HUES64 (cell line): ENCODE data around the gene PARD6A.

Source experiments
- H3K27ac ChIP-seq: 2 replicates; pipeline ENCODE4 v1.7.0; 2013; ENCODE audit warnings: low read depth, low read length, inconsistent platforms
- H3K27me3 ChIP-seq: 2 replicates; pipeline ENCODE4 v1.6.1; 2013; ENCODE audit warnings: mild to moderate bottlenecking, low read length; ENCODE audit not compliant: insufficient read depth
- H3K36me3 ChIP-seq: 2 replicates; pipeline ENCODE4 v1.6.1; 2013; ENCODE audit warnings: mild to moderate bottlenecking, low read length; ENCODE audit not compliant: insufficient read depth
- H3K4me1 ChIP-seq: 2 replicates; pipeline ENCODE4 v1.6.1; 2013; ENCODE audit warnings: mild to moderate bottlenecking, low read length, moderate library complexity; ENCODE audit not compliant: insufficient read depth
- H3K4me3 ChIP-seq: 2 replicates; pipeline ENCODE4 v1.5.1; 2013; ENCODE audit warnings: mild to moderate bottlenecking, low read length, moderate library complexity
- H3K9ac ChIP-seq: 2 replicates; pipeline ENCODE4 v1.6.1; 2013; ENCODE audit warnings: mild to moderate bottlenecking, low read depth, low read length
- H3K9me3 ChIP-seq: 2 replicates; pipeline ENCODE4 v1.6.1; 2013; ENCODE audit warnings: low read depth, low read length; ENCODE audit not compliant: insufficient read depth
- WGBS: fragments of 150-250, 120-280 bp; methylation state at CpG from one replicate; pipeline ENCODE4 v1.1.7; 2013; ENCODE audit warnings: missing lambda C conversion rate; 5-methylcytosine and 5-hydroxymethylcytosine counted together

The PARD6A gene

GRCh38 chr16:67669499-67670101 is 8.8 kb downstream of the PARD6A start:
- H3K4me3 ChIP-seq, result no peak overlapping the region
- WGBS, result 88% methylated on average over 10 of the region's 10 CpGs
- no peaks in the 10 kb centered on the region for H3K9me3 ChIP-seq
- no peaks in the 10 kb centered on the region for H3K36me3 ChIP-seq
- peaks cover 4% of the 10 kb centered on the region; the same call in 1 of the 2 replicates for H3K4me1 ChIP-seq
- H3K27me3 ChIP-seq, result peaks cover 6% of the 10 kb centered on the region; the same call in 1 of the 2 replicates
- H3K9ac ChIP-seq, result no peak overlapping the region
- H3K27ac ChIP-seq, result no peak overlapping the region

DNA sequence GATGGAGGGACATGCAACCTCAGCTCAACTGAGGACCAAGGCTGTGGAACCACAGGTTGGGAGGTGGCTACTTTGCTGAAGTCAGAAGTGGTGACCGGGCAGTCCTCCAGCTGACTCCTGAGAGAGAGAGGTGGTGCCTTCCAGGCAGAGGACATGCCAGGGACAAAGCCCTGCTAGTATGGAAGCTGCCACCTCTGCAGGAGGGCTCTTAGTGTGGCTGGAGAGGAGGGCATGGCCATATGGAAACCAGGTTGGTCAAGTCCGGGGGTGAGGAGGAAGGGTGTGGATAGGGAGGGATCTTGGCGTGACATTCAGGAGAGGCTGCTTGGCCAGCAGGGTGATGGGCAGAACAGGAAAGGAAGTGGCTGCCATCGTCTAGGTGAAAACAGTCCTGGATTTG is 11.5 kb downstream of the PARD6A start:
- H3K36me3 ChIP-seq, result peaks cover 4% of the 10 kb centered on the region
- no peak overlapping the region for H3K4me3 ChIP-seq
- 70% methylated on average over 4 of the region's 4 CpGs for WGBS
- H3K9me3 ChIP-seq, result no peaks in the 10 kb centered on the region
- no peak overlapping the region for H3K9ac ChIP-seq
- no peaks in the 10 kb centered on the region for H3K4me1 ChIP-seq
- no peak overlapping the region for H3K27ac ChIP-seq
- peaks cover under 1% of the 10 kb centered on the region; the same call in 1 of the 2 replicates for H3K27me3 ChIP-seq

DNA sequence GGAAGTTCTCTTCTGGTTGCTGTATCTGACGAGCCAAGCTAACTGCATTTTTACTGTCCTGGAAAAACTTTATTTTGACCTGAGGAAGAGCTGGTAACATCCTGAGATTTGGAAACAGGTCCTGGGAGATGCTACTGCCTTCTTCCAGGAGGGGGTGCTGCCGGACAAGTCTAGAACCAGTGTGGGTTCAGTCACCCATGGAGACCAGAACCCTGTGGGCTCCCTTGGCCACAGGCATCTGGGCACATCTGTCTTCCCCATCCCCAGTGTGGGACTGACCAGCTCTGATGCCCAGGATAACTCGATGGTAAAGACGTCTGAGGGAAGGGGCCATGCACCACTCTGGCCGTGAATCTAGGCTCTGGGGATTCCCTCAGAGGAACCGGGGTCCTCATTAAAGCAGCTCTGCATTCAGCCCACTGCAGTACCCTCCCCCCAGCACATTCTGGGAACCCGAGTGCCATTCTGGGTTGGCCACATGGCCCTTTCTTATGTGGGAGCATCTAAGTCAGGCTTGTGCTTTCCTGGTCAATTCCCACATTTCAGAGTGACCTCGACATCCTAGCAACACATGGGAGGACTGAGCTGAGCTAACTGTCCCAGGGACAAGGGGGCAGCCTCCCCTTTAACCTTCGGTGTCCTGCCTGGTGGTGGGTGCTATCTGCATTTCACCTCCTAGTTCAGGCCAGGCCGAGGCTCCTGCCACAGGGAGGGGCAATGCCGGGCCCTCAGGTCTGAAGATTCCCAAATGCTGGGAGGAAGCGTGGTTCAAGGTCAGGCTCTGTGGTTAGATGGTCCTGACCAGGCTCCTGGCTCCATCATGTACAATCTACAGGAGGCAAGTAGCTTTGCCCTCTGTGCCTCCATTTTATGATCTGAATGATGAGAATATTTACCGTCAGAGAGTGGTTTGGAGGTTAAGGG is 12.2 kb downstream of the PARD6A start:
- Histone ChIP-seq H3K27me3 (no peaks in the 10 kb centered on the region), H3K9me3 (no peaks in the 10 kb centered on the region), H3K36me3 (peaks cover 4% of the 10 kb centered on the region), H3K9ac (no peak overlapping the region), H3K4me1 (no peaks in the 10 kb centered on the region), H3K27ac (no peak overlapping the region), H3K4me3 (no peak overlapping the region)
- WGBS, result 80% methylated on average over 13 of the region's 13 CpGs

- H3K4me1 ChIP-seq, result no peaks in the 10 kb centered on the region
- no peaks in the 10 kb centered on the region for H3K9me3 ChIP-seq
- no peaks in the 10 kb centered on the region for H3K27me3 ChIP-seq
- no peak overlapping the region for H3K27ac ChIP-seq
- WGBS, result 93% methylated on average over 21 of the region's 21 CpGs
- no peak overlapping the region for H3K9ac ChIP-seq
- peaks cover 4% of the 10 kb centered on the region for H3K36me3 ChIP-seq
- no peak overlapping the region for H3K4me3 ChIP-seq
These were observed 13.2 kb downstream of the PARD6A start for GRCh38 chr16:67673712-67674580.

GRCh38 chr16:67674851-67675578 is 14.3 kb downstream of the PARD6A start:
- peaks cover 6% of the 10 kb centered on the region for H3K36me3 ChIP-seq
- H3K9ac ChIP-seq, result no peak overlapping the region
- no peaks in the 10 kb centered on the region for H3K4me1 ChIP-seq
- no peaks in the 10 kb centered on the region for H3K9me3 ChIP-seq
- 94% methylated on average over 28 of the region's 28 CpGs for WGBS
- no peaks in the 10 kb centered on the region for H3K27me3 ChIP-seq
- H3K27ac ChIP-seq, result no peak overlapping the region
- no peak overlapping the region for H3K4me3 ChIP-seq

DNA sequence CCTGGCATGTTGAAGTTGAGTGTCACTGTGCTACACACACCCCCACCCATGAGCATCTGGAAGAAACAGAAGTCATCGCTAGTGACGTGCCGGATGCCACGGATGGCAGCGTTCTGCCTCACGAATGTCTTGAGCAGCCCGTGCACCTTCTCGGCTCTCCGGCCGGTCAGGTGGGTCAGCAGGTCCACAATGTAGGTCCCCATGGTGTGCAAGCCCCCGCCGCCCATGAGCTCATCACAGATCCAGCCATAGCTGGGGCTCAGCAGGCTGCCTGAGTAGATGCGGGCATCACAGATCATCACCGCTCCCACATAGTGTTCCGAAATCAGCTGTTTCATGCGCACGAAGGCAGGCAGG is 14.8 kb downstream of the PARD6A start:
- no peak overlapping the region for H3K27ac ChIP-seq
- H3K4me1 ChIP-seq, result no peaks in the 10 kb centered on the region
- no peak overlapping the region for H3K4me3 ChIP-seq
- H3K36me3 ChIP-seq, result peaks cover 11% of the 10 kb centered on the region
- no peaks in the 10 kb centered on the region for H3K27me3 ChIP-seq
- no peak overlapping the region for H3K9ac ChIP-seq
- no peaks in the 10 kb centered on the region for H3K9me3 ChIP-seq
- WGBS, result 96% methylated on average over 17 of the region's 17 CpGs

GRCh38 chr16:67675999-67676398 is 15.2 kb downstream of the PARD6A start:
- no peaks in the 10 kb centered on the region for H3K9me3 ChIP-seq
- no peaks in the 10 kb centered on the region for H3K4me1 ChIP-seq
- H3K9ac ChIP-seq, result no peak overlapping the region
- H3K27me3 ChIP-seq, result no peaks in the 10 kb centered on the region
- peaks cover 11% of the 10 kb centered on the region for H3K36me3 ChIP-seq
- 96% methylated on average over 7 of the region's 7 CpGs for WGBS
- H3K4me3 ChIP-seq, result no peak overlapping the region
- no peak overlapping the region for H3K27ac ChIP-seq

GRCh38 chr16:67676516-67676915 is 15.8 kb downstream of the PARD6A start:
- H3K36me3 ChIP-seq, result peaks cover 11% of the 10 kb centered on the region
- no peaks in the 10 kb centered on the region for H3K9me3 ChIP-seq
- H3K9ac ChIP-seq, result no peak overlapping the region
- no peaks in the 10 kb centered on the region for H3K4me1 ChIP-seq
- H3K4me3 ChIP-seq, result no peak overlapping the region
- H3K27me3 ChIP-seq, result no peaks in the 10 kb centered on the region
- H3K27ac ChIP-seq, result no peak overlapping the region
- 94% methylated on average over 4 of the region's 4 CpGs for WGBS

- Histone ChIP-seq H3K27me3 (no peaks in the 10 kb centered on the region), H3K4me3 (no peak overlapping the region), H3K36me3 (peaks cover 14% of the 10 kb centered on the region), H3K4me1 (no peaks in the 10 kb centered on the region), H3K9me3 (no peaks in the 10 kb centered on the region), H3K27ac (no peak overlapping the region), H3K9ac (no peak overlapping the region)
- WGBS, result 95% methylated on average over 8 of the region's 8 CpGs
These were observed 16.2 kb downstream of the PARD6A start for GRCh38 chr16:67676939-67677338.

DNA sequence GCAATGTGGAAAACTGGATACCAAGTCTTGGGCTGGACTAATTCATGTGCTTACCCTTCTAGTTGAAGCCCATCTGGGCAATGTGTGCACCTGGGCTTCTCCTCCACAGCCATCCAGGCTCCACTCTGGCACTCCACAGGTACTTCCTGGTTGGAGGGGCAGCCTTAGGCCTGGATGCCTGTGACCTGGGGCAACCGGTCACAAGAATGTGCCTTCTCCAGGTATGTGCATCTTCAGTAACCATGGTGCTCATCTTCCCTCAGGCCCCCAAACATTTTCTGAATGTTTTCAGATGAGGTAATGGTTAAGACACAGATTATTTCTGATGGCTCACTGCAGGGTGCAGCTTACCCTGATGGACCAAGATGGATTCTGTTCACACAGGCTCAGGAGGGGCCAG is 17.0 kb downstream of the PARD6A start:
- WGBS, result 96% methylated on average over 1 of the region's 1 CpG
- Histone ChIP-seq H3K36me3 (peaks cover 18% of the 10 kb centered on the region), H3K27ac (no peak overlapping the region), H3K9me3 (no peaks in the 10 kb centered on the region), H3K27me3 (no peaks in the 10 kb centered on the region), H3K4me1 (no peaks in the 10 kb centered on the region), H3K9ac (no peak overlapping the region), H3K4me3 (no peak overlapping the region)
